Spleen (tissue), 11 donors: ENCODE results near the gene PEX14. TPM values are rescaled to one million over a fixed set of nuclear protein-coding genes. Genes with fewer than 3 reads are reported as not detected.

Source experiments
- DNase-seq: peaks from one replicate; pipeline ENCODE4 v3.0.0-alpha.2; 2020
- H3K27ac ChIP-seq, 8 donors: fragments of 200-600 bp; sonication (generic) in 7 of 8; 1 replicate in 4 of 8; 2 replicates in 4 of 8; pipeline versions ENCODE4 v1.5.0 to v1.8.0; 2016 to 2021; ENCODE audit warnings: inconsistent platforms in 4 of 8, mild to moderate bottlenecking in 4 of 8, moderate library complexity in 1 of 8
- H3K27me3 ChIP-seq, 7 donors: fragments of 200-600 bp; sonication (generic) in 6 of 7; replicated peaks in 1 of 7; 1 replicate in 4 of 7; 2 replicates in 3 of 7; pipeline versions ENCODE4 v1.5.0 to v1.8.0; 2016 to 2021; ENCODE audit warnings: inconsistent platforms in 3 of 7, mild to moderate bottlenecking in 1 of 7
- H3K36me3 ChIP-seq, 6 donors: fragments of 200-600 bp; sonication (generic) in 5 of 6; 1 replicate in 4 of 6; 2 replicates in 2 of 6; pipeline versions ENCODE4 v1.5.0 to v1.8.0; 2016 to 2021; ENCODE audit warnings: inconsistent platforms in 2 of 6
- H3K4me1 ChIP-seq, 6 donors: fragments of 200-600 bp; sonication (generic) in 5 of 6; 1 replicate in 3 of 6; 2 replicates in 3 of 6; pipeline versions ENCODE4 v1.5.0 to v1.8.0; 2016 to 2021; ENCODE audit warnings: inconsistent platforms in 3 of 6
- H3K4me3 ChIP-seq, 8 donors: fragments of 200-600 bp; sonication (generic) in 7 of 8; 1 replicate in 4 of 8; 2 replicates in 4 of 8; pipeline versions ENCODE4 v1.5.0 to v1.8.0; 2016 to 2021; ENCODE audit warnings: inconsistent platforms in 4 of 8, mild to moderate bottlenecking in 4 of 8, moderate library complexity in 2 of 8
- H3K9me3 ChIP-seq, 8 donors: fragments of 200-600 bp; sonication (generic) in 7 of 8; 1 replicate in 4 of 8; 2 replicates in 4 of 8; pipeline versions ENCODE4 v1.5.0 to v1.8.0; 2016 to 2021; ENCODE audit warnings: inconsistent platforms in 4 of 8
- POLR2A ChIP-seq, 3 donors: fragments of 450-650 bp; IDR thresholded peaks; one replicate each; pipeline ENCODE4 v1.5.1; 2017; ENCODE audit warnings: antibody characterized with exemption in 3 of 3, mild to moderate bottlenecking in 1 of 3
- POLR2AphosphoS5 ChIP-seq, 3 donors: sonication (generic); formaldehyde crosslinking; IDR thresholded peaks; one replicate each; pipeline ENCODE4 v1.5.1; 2017; ENCODE audit warnings: antibody characterized with exemption in 3 of 3
- WGBS, 5 donors: extraction: QIAGEN DNeasy Blood & Tissue Kit in 3 of 5; methylation state at CpG; one replicate each; pipeline versions ENCODE4 v1.1.5 to v1.1.7; 2013 to 2018; 5-methylcytosine and 5-hydroxymethylcytosine counted together
- intact Hi-C: fragments of 100-400 bp; cut with DNase I; formaldehyde crosslinking; loops from one replicate; pipeline ENCODE4 v1.15.0; 2023; ENCODE audit warnings: low total_unique reads
- polyA plus RNA-seq, 3 donors: library from polyadenylated mRNA; stranded (reverse); fragments of 200-250 nt; gene quantifications; one replicate each; pipeline ENCODE4 v1.2.1, GENCODE V29; 2013
- total RNA-seq, 7 donors: library from RNA; depleted of rRNA in 3 of 7; stranded (reverse); fragments of >200 nt in 3 of 7; fragmentation: NEBNext Ultra II Directional in 4 of 7; extraction: Animal tissue kit (Norgen Biotek cat#: 25700) in 4 of 7; gene quantifications; one replicate each; pipeline versions ENCODE4 v1.1.0 to v1.2.1, GENCODE V29; 2016 to 2021
- TF ChIP-seq, protein P1 (sequence below), 11 experiments: fragments of 200-600 bp in 7 of 11; fragments of 450-650 bp in 4 of 11; sonication (generic) in 4 of 11; IDR thresholded peaks in 8 of 11; conservative IDR thresholded peaks in 3 of 11; 1 replicate in 7 of 11; 2 replicates in 4 of 11; pipeline versions ENCODE4 v1.4.0 to v1.8.0; 2016 to 2021; ENCODE audit warnings: antibody characterized with exemption in 11 of 11, inconsistent platforms in 4 of 11, mild to moderate bottlenecking in 1 of 11
- donor health status: healthy with polysubstance abuse.
- donor health status: DM: no; HTN: no; CAD: no; lungs with moderate emphysema.
- donor health status: DM: no; HTN: no; CAD: no.
- donor health status: Bipolar disorder and iron deficiency.
- donor health status: healthy.
- donor health status: DM: no; HTN: no; CAD: no.
- donor health status: DM: yes; HTN: yes; CAD: no.

Gene PEX14
- total and polyA plus RNA-seq, 10 donors, result 9.3 to 19.7 (median 12.1) TPM

DNA sequence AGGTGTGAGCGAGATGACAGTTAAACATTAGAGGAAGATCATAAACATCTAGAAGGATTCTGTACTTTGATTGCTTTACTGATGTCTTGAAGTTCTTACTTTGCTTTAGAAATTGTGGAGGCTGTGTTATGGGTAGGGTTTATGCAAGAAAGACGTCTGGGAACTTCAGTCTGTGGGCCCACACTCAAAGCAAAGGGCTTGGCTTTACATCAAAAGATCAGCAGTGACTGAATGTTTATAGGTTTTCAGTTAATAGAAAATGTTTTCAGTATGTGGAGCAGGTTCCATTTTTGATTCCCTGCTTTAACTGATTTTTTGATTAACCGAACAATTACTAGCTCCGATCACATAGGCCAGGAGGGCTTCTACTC lies 31.9 kb downstream of the PEX14 start:
- Histone ChIP-seq H3K36me3 (peaks cover 0 to 2% (median 0%) of the 10 kb centered on the region in 6 donors), H3K4me3 (no peak overlapping the region), H3K9me3 (no peaks in the 10 kb centered on the region), H3K27me3 (no peaks in the 10 kb centered on the region), H3K27ac (no peak overlapping the region), H3K4me1 (peaks cover 18 to 67% (median 34%) of the 10 kb centered on the region in 6 donors)
- intact Hi-C loops, result loop anchor here (5.0 kb wide), 1 partner anchor 361 kb away; no protein-coding TSS in a partner anchor
- TF ChIP-seq, protein P1, sequence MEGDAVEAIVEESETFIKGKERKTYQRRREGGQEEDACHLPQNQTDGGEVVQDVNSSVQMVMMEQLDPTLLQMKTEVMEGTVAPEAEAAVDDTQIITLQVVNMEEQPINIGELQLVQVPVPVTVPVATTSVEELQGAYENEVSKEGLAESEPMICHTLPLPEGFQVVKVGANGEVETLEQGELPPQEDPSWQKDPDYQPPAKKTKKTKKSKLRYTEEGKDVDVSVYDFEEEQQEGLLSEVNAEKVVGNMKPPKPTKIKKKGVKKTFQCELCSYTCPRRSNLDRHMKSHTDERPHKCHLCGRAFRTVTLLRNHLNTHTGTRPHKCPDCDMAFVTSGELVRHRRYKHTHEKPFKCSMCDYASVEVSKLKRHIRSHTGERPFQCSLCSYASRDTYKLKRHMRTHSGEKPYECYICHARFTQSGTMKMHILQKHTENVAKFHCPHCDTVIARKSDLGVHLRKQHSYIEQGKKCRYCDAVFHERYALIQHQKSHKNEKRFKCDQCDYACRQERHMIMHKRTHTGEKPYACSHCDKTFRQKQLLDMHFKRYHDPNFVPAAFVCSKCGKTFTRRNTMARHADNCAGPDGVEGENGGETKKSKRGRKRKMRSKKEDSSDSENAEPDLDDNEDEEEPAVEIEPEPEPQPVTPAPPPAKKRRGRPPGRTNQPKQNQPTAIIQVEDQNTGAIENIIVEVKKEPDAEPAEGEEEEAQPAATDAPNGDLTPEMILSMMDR (IDR thresholded peaks at IDR 0.05 in 8 of 11, conservative IDR thresholded peaks at IDR 0.05 in 3 of 11), result no peak
- no peak for TF ChIP-seq POLR2AphosphoS5 (IDR thresholded peaks at IDR 0.05)
- no peak for TF ChIP-seq POLR2A (IDR thresholded peaks at IDR 0.05)
- 73 to 86% (median 80%) methylated on average over 4 of the region's 4 CpGs for WGBS, 5 donors
- no peak for DNase-seq

- 70 to 83% (median 77%) methylated on average over 17 of the region's 17 CpGs for WGBS, 5 donors
These were observed 32.5 kb downstream of the PEX14 start for GRCh38 chr1:10507111-10507879.

DNA sequence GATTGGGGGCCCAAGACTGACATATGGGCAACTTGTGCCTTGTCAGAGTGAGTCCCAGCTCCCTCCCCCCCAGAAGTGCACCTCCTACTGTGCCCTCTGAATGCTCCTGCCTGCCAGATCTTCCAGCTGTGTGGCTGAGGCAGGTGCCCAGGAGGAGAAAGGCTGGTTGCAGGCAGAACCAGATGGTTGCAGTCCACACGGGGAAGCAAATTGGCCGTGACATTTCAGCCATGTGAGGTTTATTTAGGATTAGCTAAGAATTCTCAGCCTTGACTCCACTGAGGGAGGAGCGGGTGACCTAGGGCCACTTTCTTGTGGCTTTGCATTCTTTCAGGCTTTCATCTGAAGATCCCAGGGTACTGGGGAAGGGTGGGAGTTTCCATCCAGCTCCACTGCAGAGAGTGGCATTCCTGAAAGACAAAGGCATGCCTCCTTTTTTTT lies 33.8 kb downstream of the PEX14 start:
- H3K9me3 ChIP-seq, result no peaks in the 10 kb centered on the region
- peaks cover 0 to 9% (median 0%) of the 10 kb centered on the region in 6 donors for H3K36me3 ChIP-seq
- TF ChIP-seq POLR2A (IDR thresholded peaks at IDR 0.05) (no peak), POLR2AphosphoS5 (IDR thresholded peaks at IDR 0.05) (no peak)
- TF ChIP-seq, protein P1 (IDR thresholded peaks at IDR 0.05 in 8 of 11, conservative IDR thresholded peaks at IDR 0.05 in 3 of 11), result no peak
- DNase-seq, result no peak
- H3K4me3 ChIP-seq, result no peak overlapping the region
- H3K4me1 ChIP-seq, result peaks cover 20 to 76% (median 43%) of the 10 kb centered on the region in 6 donors
- 73 to 100% (median 77%) methylated on average over 1 to 3 of the region's 3 CpGs for WGBS, 5 donors
- no peak overlapping the region for H3K27ac ChIP-seq
- intact Hi-C loops, result loop anchor here (5.0 kb wide), 1 partner anchor 359 kb away; no protein-coding TSS in a partner anchor
- no peaks in the 10 kb centered on the region for H3K27me3 ChIP-seq

More at GRCh38 chr1:10507111-10507879, 32.5 kb downstream of the PEX14 start:
- peak; percentile 82 for DNase-seq
- no peak for TF ChIP-seq POLR2A (IDR thresholded peaks at IDR 0.05)
- TF ChIP-seq, protein P1 (IDR thresholded peaks at IDR 0.05 in 8 of 11, conservative IDR thresholded peaks at IDR 0.05 in 3 of 11), result peak; percentile 31 to 85 (median 72)
- peak in 1 of 3 donors; percentile 19 for TF ChIP-seq POLR2AphosphoS5 (IDR thresholded peaks at IDR 0.05)
- intact Hi-C loops, result loop anchor here (5.0 kb wide), 1 partner anchor 360 kb away; no protein-coding TSS in a partner anchor
- H3K4me3 ChIP-seq, result no peak overlapping the region
- no peaks in the 10 kb centered on the region for H3K9me3 ChIP-seq
- H3K27me3 ChIP-seq, result no peaks in the 10 kb centered on the region
- no peak overlapping the region for H3K27ac ChIP-seq
- H3K4me1 ChIP-seq, result peaks cover 20 to 67% (median 39%) of the 10 kb centered on the region in 6 donors
- H3K36me3 ChIP-seq, result peaks cover 0 to 8% (median 0%) of the 10 kb centered on the region in 6 donors
